HS-27A (cell line): Measurements from ENCODE around the gene HBEGF.

ENCODE experiments used
- DNase-seq: peaks from one replicate; pipeline ENCODE4 v3.0.0-alpha.2; 2012; ENCODE audit warnings: low read depth, missing footprints

The HBEGF gene, protein sequence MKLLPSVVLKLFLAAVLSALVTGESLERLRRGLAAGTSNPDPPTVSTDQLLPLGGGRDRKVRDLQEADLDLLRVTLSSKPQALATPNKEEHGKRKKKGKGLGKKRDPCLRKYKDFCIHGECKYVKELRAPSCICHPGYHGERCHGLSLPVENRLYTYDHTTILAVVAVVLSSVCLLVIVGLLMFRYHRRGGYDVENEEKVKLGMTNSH

DNA sequence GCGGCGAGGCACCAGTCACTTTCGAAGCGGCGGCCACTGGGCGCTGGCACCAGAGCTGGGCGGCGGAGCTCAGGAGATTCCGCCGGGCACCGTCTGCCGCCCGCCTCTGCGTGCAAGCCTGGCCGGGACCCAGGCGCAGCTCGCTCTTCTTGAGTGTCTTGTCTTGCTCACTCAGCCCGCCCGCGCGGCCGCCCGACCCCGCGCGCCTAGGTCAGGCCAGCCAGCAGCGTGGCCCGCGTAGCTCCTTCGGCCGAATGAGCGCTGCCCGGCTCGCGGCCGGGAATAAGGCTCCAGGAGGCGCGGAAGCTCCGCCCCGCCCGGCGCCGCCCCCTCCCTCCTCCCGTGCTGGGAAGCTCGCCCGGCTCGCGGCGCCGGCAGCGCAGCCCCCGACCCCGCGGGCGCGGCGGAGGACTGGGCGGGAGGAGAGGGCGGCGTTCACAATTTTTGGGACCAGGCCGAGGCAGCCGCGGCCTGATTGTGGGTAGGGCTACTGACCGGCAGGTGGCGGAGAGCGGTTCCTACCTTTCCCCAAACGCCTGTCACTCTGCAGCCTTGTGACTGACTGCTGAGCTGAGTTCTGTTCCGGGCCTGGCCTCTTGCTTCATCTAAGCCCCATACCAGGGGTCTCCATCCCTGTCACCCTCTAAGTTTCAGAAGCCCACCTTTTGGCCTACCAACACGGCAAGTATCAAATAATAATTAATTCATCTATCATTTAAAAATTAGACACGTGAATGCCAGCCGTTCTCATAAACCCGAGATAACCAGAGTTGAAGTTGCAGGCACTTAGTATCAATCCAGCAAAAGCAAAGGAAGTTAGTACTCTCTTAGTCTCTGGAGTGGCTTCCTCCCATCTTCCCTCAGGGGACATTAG lies at the start of gene HBEGF:
Gene HBEGF, minus strand, starts transcription at position 256 of the 874 bp plus-strand sequence. CDS start 275 bp downstream, outside the sequence.
- no peak for DNase-seq

DNA sequence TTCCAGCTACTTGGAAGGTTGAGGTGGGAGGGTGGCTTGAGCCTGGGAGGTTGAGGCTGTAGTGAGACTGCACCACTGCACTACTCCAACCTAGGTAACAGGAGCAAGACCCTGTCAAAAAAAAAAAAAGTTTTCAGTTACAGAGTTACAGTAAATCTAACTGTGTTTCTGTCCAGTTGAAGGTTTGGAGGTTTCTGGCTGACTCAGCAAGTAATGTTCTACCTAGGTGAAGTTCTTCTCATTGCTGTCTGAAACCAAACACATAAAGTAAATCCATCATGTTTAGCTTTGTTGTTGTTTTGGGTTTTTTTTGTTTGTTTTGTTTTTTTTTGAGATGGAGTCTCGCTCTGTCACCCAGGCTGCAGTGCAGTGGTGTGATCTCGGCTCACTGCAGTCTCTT lies 47.3 kb upstream of the HBEGF start:
- no peak for DNase-seq

DNA sequence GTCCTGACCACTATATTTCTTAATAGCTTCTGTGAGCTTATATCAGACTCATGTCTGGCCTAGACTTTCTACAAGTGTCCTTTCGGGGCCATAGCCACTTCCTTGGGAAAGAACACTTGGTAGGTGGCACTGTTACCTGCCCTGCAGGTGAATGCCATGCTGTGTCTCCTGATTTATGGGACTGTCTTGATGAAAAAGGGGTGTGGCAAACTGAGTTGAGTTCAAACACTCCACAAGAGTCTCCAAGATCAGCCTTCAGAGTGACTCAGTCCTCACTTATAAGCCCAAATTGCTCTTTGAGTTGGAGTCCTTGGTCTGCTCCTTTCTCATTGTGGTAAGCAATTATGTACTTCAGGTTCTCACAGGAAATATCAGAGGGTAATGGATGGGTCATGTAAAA lies 45.3 kb upstream of the HBEGF start:
- DNase-seq = no peak

DNA sequence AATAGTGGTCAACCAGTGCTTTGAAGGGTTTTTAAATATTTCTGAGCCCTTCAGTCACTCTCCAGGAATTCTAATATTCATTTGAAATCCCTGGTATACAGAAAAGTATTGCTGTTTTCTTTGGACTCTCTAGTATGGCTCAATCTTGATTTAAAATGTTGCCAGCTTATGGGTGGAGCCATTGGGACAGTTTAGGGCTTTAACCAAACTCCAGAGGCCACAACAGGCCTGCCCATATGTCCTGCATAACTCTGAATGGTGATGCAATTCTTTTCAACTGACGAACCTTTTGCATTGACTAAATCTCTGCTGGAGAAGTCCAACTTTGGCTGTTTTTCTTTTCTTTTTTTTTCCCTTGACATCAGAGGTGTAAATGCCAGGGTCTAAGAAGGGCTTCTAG lies 44.9 kb upstream of the HBEGF start:
- no peak for DNase-seq

DNA sequence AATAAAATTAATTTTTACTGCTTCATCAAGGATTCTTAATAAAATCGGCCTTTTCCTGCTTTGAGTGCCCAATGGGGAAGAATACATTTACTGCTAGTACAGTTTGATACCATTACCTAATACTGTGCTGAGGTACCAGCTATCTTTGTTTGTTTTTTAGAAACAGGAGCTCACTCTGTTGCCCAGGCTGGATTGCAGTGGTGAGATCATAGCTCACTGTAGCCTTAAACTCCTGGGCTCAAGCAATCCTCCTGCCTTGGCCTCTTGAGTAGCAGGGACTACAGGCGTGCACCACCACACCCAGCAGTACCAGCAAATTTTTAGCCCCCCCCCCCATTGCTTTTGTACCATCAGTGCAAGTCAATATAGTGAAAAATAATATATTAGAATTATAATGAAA lies 41.6 kb upstream of the HBEGF start:
- DNase-seq = no peak

DNA sequence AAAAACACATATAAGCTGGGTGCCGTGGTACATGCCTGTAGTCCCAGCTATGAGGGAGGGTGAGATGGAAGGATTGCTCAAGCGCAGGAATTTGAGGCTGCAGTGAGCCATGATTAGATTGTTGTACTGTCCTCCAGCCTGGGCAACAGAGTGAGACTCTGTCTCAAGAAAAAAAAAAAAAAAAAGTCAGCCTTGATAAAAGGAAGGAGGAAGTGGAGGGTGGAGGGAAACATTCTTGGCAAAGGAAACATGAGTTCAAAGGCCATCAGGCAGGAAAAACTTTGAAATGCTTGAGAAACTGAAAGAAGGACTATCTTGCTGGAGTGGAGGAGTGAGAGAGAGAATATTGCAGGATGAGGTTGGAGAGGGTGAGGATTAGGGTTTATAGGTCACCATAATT lies 36.9 kb upstream of the HBEGF start:
- DNase-seq = no peak

DNA sequence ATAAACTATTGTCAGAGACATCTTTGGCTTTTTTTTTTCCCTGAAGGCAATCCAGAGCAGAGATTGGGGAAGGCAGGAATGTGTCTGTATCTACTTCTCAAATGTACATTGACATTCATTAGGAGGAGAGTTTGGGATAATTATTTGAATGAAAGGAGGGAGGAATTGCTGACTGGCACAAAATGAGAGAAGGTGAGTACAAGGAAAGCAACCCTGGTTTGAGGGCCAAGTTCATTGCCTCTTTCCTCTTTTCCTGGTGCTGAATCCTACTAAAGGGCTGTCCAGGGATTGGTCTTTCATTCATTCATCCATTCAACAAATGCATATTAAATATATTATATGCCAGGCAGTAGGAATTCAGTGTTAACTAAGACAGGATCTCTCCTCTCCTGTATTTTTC lies 36.5 kb upstream of the HBEGF start:
- no peak for DNase-seq

DNA sequence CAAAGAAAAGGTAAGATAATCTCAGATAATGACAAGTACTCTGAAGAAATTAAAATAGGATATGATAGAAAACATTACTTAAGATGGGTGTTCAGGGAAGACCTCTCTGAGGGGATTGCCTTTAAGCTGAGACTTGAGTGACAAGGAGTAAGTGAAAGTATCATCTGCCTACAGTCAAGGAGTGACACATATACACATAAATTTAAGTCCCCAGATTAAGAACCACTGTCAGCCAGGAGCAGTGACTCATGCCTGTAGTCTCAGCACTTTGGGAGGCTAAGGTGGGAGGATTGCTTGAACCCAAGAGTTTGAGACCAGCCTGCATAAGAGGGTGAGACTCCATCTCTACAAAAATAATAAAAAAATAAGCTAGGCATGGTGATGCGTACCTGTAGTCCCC lies 35.6 kb upstream of the HBEGF start:
- DNase-seq = no peak

DNA sequence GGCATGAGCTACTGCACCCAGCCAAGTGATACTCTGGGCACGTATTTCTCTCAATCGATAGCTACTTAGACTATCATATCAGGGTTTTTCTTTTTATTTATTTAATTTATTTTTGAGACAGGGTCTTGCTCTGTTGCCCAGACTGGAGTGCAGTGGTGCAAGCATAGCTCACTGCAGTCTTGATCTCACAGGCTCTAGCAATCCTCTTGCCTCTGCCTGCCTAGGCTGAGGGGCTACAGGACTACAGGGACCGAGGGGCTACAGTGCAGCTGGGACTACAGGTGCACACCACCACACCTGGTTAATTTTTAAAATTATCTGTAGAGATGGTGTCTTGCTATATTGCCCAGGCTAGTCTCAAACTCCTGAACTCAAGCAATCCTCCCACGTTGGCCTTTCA lies 34.9 kb upstream of the HBEGF start:
- no peak for DNase-seq

DNA sequence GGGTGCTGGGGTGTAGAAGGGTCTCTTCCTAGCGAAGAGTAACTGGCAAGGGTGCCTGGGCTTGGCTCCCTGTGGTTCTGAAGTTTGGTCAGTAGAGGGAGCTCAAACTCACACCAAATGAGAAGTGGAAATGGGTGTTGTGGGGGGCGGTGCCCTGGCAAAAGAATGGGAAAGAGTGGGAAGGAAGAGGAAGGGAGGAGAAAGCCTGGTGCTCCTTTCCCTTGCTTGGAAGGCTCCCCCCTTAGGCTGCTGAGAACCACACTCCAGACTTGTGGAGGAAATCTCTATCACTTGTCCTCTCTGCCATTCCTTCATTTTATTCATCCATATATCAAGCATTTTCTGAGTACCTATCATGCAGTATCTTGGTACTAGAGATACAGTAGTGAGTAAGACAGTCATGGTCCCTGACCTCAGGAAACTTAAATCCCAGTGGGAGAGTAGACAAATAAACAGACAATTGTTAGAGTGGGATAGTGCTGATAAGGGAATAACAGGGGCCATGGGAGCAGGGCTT lies 26.6 kb upstream of the HBEGF start:
- DNase-seq = no peak

DNA sequence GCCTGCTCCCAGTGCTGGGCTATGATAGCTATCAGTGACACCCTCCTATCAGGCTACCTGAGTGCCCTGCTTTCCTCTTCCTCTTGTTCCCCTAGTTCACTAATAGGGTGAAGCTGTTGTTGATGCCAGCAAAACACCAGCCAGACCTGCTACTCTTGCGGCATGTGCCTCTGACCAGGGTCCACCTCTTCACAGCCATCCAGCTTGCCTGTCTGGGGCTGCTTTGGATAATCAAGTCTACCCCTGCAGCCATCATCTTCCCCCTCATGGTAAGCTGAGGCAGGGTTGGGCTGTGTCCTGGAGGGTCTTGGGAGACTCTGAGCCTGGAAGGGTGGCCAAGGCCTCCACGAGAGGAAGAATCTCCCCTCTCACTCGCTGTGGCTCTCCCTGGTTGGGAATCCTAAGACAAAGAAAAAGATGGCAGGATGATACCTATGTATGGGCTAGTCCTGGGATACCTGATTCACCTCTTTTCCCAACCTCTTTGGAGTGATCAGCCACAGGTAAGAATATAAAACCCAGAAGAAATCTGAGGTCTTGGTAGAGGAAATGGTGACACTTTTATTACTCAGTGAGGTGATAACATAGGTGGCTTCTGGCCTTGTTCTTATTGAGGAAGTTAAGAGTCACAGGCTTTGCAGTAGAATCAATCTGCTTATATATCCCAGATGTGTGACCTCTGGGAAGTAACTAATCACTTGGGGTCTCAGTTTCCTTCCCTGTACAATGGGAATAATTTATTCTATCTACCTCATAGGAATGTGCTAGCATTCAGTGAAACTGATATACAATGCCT lies 25.2 kb upstream of the HBEGF start:
- DNase-seq = no peak

DNA sequence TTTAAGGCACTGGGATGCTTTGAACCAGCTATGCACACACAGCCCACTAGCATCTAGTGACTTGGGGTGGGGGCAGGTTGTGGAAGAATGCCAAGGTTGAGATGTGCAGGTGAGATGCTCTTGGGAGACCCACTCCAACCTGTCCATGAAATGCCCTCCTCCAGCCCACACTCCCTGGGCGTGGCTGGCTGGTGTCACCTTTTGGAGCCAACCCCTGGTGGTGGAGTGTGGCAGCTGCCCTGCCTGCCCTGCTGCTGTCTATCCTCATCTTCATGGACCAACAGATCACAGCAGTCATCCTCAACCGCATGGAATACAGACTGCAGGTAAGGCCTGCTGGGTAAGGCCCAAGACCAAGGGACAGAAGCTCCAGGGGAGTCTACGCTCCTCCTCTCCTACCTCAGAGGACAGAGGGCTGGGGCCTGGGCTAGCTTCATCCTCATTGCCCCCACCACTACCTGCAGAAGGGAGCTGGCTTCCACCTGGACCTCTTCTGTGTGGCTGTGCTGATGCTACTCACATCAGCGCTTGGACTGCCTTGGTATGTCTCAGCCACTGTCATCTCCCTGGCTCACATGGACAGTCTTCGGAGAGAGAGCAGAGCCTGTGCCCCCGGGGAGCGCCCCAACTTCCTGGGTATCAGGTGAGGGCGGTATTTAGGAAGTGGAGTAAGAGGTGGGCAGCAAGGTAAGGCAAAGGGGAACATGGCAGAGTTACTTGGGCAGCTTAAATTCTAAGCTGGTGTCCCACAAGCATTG lies 21.0 kb upstream of the HBEGF start:
- no peak for DNase-seq

DNA sequence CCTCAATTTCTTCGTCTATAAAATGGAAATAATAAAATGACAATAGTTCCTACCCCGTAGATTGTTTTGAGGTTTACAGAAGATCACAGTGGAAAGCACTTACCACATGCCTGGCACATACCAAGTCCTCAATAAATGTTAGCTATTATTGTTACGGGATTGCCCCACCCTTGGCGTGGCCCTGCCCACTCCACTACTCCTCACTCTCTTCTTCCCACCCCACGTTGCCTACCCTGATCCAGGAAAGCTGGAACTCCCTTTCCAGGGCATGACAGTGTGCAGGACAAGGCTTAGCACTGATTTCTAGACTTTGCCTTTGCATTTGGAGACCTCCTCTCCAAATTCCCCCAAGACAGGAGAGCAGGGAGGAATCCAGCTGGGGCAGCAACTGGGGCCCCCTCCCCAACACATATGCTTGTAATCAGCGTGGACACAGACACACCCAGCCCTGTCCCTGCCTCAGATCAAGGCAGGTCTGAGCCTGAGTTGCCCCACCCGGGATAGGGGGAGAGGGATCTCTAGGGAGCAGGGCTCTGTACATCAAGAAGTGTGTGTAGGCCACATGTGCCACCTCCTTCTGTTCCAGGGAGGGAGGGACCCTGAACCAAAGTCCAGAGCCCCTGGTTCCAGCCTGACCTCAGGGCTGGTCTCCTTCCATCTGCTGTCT lies 20.3 kb upstream of the HBEGF start:
- DNase-seq = no peak

DNA sequence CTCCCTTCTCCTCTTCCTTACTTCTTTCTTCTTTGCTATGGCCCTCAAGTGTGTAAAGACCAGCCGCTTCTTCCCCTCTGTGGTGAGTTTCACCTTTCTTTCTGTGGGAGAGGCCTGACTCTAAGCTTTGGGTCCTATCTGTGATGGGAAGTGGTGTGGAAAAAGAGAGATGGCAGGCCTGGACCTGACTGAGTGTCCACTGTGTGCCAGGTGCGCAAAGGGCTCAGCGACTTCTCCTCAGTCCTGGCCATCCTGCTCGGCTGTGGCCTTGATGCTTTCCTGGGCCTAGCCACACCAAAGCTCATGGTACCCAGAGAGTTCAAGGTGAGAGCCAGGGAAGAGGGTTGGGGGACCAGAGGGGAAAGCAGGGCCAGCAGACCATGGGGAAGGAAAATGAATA lies 19.5 kb upstream of the HBEGF start:
- DNase-seq = no peak

DNA sequence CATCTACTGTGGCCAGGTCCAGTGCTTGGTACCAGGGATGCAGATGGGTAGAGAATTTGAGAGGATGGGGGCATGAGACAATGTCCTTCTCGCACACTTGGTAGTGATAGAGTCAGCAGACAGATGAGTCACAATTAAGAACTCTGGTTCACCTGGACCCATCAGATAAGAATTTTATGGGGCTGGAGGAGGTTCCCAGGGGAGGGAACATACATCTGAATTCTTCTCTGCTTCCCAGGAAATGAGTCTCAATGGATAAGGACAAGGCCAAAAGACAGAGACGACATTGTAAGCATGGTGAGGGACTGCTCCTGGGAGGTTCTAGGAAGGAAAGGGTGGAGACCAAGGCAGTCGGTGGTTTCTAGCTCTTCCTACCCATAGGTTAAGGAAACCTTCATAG lies 18.9 kb upstream of the HBEGF start:
- no peak for DNase-seq

DNA sequence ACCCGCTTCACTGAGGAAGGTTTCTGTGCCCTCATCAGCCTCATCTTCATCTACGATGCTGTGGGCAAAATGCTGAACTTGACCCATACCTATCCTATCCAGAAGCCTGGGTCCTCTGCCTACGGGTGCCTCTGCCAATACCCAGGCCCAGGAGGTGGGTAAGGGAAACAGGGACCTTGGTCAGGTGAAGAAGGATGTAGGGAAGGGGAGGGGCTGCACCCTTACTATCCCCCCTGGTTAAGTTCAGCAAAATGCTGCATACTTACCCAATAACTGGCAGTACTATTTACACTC lies 18.0 kb upstream of the HBEGF start:
- no peak for DNase-seq

DNA sequence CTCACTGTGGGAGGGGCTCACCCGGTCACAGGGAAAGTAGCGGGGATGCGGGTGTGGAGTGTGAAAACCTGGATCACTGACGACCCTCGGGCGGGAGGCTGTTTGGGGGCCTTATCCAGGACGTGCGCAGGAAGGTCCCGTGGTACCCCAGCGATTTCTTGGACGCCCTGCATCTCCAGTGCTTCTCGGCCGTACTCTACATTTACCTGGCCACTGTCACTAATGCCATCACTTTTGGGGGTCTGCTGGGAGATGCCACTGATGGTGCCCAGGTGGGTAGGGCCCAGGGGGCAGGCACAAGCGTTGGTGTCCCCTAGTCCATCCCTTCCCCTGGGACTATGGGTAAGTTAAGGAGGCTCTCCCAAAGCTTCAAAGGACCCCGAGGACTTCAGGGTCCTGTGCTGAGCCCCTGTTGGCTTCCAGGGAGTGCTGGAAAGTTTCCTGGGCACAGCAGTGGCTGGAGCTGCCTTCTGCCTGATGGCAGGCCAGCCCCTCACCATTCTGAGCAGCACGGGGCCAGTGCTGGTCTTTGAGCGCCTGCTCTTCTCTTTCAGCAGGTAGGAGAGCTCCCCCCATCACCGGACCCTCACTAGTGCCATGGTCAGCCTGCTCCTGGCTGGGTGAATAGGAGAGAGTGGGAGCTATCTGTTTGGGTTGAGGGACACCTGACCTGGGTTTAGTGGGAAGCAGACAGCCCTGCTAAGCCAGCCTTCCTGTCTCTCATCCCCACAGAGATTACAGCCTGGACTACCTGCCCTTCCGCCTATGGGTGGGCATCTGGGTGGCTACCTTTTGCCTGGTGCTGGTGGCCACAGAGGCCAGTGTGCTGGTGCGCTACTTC lies 17.4 kb upstream of the HBEGF start:
- DNase-seq = no peak

DNA sequence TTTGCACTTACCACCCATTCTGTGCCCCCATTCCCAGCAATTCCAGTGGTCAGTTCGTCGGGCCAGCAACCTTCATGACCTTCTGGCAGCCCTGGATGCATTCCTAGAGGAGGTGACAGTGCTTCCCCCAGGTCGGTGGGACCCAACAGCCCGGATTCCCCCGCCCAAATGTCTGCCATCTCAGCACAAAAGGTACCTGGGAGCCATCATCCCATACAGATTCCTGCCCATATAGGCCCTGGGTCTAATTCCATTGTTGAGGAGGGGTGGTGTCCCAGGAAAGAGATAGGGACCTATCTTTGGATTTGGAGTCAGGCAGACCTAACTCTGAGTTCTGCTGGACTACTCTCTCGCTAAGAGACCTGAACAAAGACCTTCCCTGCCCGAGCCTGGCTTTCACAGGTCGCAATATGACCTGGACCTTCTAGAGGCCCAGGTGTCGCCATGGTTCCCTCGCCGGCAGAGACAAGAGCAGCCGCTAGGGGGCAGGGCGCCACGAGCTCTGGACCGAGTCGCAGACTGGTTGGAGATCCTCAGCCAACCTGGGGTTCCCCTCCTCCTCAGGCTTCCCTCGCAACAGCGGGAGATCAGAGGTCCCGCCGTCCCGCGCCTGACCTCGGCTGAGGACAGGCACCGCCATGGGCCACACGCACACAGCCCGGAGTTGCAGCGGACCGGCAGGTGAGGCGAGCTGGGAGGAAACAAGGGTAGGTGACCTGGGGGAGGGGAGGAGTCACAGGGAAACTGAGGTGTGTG lies 16.6 kb upstream of the HBEGF start:
- no peak for DNase-seq

DNA sequence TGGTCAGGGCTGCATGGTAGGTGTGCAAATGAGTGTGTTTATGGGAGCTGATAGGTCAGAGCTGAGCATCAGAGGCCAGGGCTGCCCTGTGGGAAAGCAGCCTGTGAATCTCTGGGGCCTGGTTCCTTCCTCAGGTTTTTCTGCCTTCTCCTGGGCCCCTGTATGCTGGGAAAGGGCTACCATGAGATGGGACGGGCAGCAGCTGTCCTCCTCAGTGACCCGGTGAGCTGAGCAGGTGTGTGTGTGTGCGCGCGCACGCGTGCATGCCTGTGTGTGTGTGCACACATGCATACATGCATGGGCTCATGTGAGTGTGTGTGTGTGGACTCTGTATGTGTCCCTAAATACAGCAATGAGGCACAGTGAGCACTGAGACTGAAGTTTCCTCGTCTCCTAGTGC lies 15.9 kb upstream of the HBEGF start:
- no peak for DNase-seq

DNA sequence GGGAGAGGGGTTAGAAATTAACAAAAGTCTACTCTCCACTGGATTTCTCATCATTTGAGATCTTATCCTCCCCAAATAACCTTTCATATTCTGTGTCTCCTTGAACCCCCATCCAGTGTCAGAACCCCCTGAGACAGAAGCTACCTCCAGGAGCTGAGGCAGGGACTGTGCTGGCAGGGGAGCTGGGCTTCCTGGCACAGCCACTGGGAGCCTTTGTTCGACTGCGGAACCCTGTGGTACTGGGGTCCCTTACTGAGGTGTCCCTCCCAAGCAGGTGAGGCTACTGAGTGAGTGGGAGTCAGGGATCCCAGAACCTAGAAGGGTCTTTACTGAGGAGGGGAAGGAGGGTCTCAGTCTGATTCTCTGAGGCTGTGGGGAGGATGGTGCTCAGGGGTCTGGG lies 15.5 kb upstream of the HBEGF start:
- DNase-seq = no peak
